GM19372 (cell line): ENCODE results near the gene PTP4A1.
A peak's percentile ranks its signal among the peaks of the same experiment; 100 is the strongest.
"Not testable (repeated sequence)": the region's sequence is repeated elsewhere in the genome, so short reads cannot be mapped to it uniquely, and the experiment has no call there.

Experiments used
- ATAC-seq: cut with Tn5 transposase; IDR thresholded peaks from one replicate; pipeline ENCODE4 v1.9.1; 2021; ENCODE audit warnings: mild to moderate bottlenecking, low read depth, moderate library complexity; ENCODE audit not compliant: unreplicated experiment

Gene PTP4A1

GRCh38 chr6:63572044-63572746 is at the start of gene PTP4A1, which contains the start of gene LOC128125822:
Gene PTP4A1 (plus strand): TSS chr6:63572480. CDS start chr6:63576881, 4,401 bp downstream.
Gene LOC128125822 (plus strand): TSS chr6:63572480.
- peak; percentile 82 for ATAC-seq

- not testable (repeated sequence) for ATAC-seq
Observed at GRCh38 chr6:63522911-63523287, 49.4 kb upstream of the PTP4A1 start.

GRCh38 chr6:63523630-63524029 is 48.6 kb upstream of the PTP4A1 start:
- ATAC-seq = no peak

- ATAC-seq = no peak
Observed at GRCh38 chr6:63525186-63525878, 46.9 kb upstream of the PTP4A1 start.

- no peak for ATAC-seq
Observed at GRCh38 chr6:63526931-63527330, 45.3 kb upstream of the PTP4A1 start.

- peak; percentile 47 for ATAC-seq
Observed at GRCh38 chr6:63527658-63528514, 44.4 kb upstream of the PTP4A1 start.

- ATAC-seq = no peak
Observed at GRCh38 chr6:63529498-63529897, 42.8 kb upstream of the PTP4A1 start.

GRCh38 chr6:63530182-63530581 is 42.1 kb upstream of the PTP4A1 start:
- ATAC-seq = no peak

- ATAC-seq = no peak
Observed at GRCh38 chr6:63530991-63531390, 41.3 kb upstream of the PTP4A1 start.

- ATAC-seq = no peak
Observed at GRCh38 chr6:63533026-63533425, 39.3 kb upstream of the PTP4A1 start.

- no peak for ATAC-seq
Observed at GRCh38 chr6:63533952-63534351, 38.3 kb upstream of the PTP4A1 start.

GRCh38 chr6:63537201-63537958 is 34.9 kb upstream of the PTP4A1 start:
- peak; percentile 60 for ATAC-seq

GRCh38 chr6:63537959-63538300 is 34.4 kb upstream of the PTP4A1 start:
- no peak for ATAC-seq

GRCh38 chr6:63538550-63538949 is 33.7 kb upstream of the PTP4A1 start:
- no peak for ATAC-seq

GRCh38 chr6:63543001-63543400 is 29.3 kb upstream of the PTP4A1 start:
- no peak for ATAC-seq

- no peak for ATAC-seq
Observed at GRCh38 chr6:63543982-63544381, 28.3 kb upstream of the PTP4A1 start.

GRCh38 chr6:63546236-63546635 is 26.0 kb upstream of the PTP4A1 start:
- ATAC-seq = no peak

GRCh38 chr6:63546697-63547096 is 25.6 kb upstream of the PTP4A1 start:
- ATAC-seq = no peak

- no peak for ATAC-seq
Observed at GRCh38 chr6:63549076-63549475, 23.2 kb upstream of the PTP4A1 start.

GRCh38 chr6:63553208-63553607 is 19.1 kb upstream of the PTP4A1 start:
- peak; percentile 98 for ATAC-seq
